GM19240 (cell line): Measurements from ENCODE around the gene XAGE5.
"Not testable (repeated sequence)": the region's sequence is repeated elsewhere in the genome, so short reads cannot be mapped to it uniquely, and the experiment has no call there.

Source experiments
- DNase-seq: peaks from one replicate; pipeline ENCODE4 v3.0.0; 2011; ENCODE audit warnings: low spot score; ENCODE audit not compliant: insufficient read length

The XAGE5 gene

GRCh38 chrX:52811065-52811625 is at the start of gene XAGE5:
Gene XAGE5, plus strand, starts transcription at chrX:52811287. Its CDS starts 1,280 bp downstream, at chrX:52812567.
- no peak for DNase-seq

- not testable (repeated sequence) for DNase-seq
Measured at GRCh38 chrX:52765983-52766382, 45.1 kb upstream of the XAGE5 start.

- not testable (repeated sequence) for DNase-seq
Measured at GRCh38 chrX:52773504-52773903, 37.6 kb upstream of the XAGE5 start.

GRCh38 chrX:52797327-52797726 is 13.8 kb upstream of the XAGE5 start, which contains the start of gene SPANXN5:
Gene SPANXN5, minus strand, starts transcription at chrX:52797427. Its CDS starts 79 bp downstream, at chrX:52797348.
- not testable (repeated sequence) for DNase-seq

GRCh38 chrX:52804876-52805275 is 6.2 kb upstream of the XAGE5 start:
- DNase-seq: not testable (repeated sequence)

- no peak for DNase-seq
Measured at GRCh38 chrX:52819788-52820187, 8.7 kb downstream of the XAGE5 start.

GRCh38 chrX:52821079-52821760 is 10.1 kb downstream of the XAGE5 start:
- DNase-seq: no peak

GRCh38 chrX:52824608-52825007 is 13.5 kb downstream of the XAGE5 start:
- no peak for DNase-seq

GRCh38 chrX:52830551-52830950 is 19.5 kb downstream of the XAGE5 start:
- no peak for DNase-seq

- no peak for DNase-seq
Measured at GRCh38 chrX:52839137-52839536, 28.1 kb downstream of the XAGE5 start.

- DNase-seq: not testable (repeated sequence)
Measured at GRCh38 chrX:52843619-52844018, 32.5 kb downstream of the XAGE5 start.

- DNase-seq: no peak
Measured at GRCh38 chrX:52852110-52852860, 41.2 kb downstream of the XAGE5 start.

GRCh38 chrX:52856991-52857525 is 46.0 kb downstream of the XAGE5 start:
- DNase-seq: not testable (repeated sequence)

GRCh38 chrX:52865343-52865998 is 54.4 kb downstream of the XAGE5 start:
- no peak for DNase-seq
